ENCODE results near the gene LRP10. TPM values are rescaled to one million over a fixed set of nuclear protein-coding genes. Genes with fewer than 3 reads are reported as not detected.

LRP10 gene
- total and polyA plus RNA-seq, 2 donors (not counting 1 experiment from before 2014, with no cell fraction given) = 99.7 to 120 TPM

- peak within 1 kb of the TSS; percentile 69 for H2AFZ ChIP-seq (ENCODE audit: insufficient read depth, low read depth, low read length, poor library complexity, severe bottlenecking)
- peak within 1 kb of the TSS; percentile 80 for H3K9ac ChIP-seq (ENCODE audit: low read length)
- peak within 1 kb of the TSS; percentile 93 for H3K4me3 Mint-ChIP-seq
- TF ChIP-seq EZH2 (IDR thresholded peaks at IDR 0.05; ENCODE audit: borderline replicate concordance, insufficient read depth, low read depth, low read length, poor library complexity, severe bottlenecking) = no peak
- no peak for TF ChIP-seq CTCF (IDR thresholded peaks at IDR 0.05)
- H3K9me3 ChIP-seq (ENCODE audit: control extremely low read depth in 1 of 3, control insufficient read depth in 2 of 3, insufficient read depth in 1 of 3, low read length in 2 of 3) = no peaks in the 10 kb centered on the region
- no peaks in the 10 kb centered on the region for H3K27me3 ChIP-seq (replicated peaks in 1 of 4; ENCODE audit: control extremely low read depth in 1 of 4, control insufficient read depth in 3 of 4, insufficient read depth in 4 of 4, low read length in 3 of 4)
- H3K79me2 ChIP-seq (ENCODE audit: control insufficient read depth, insufficient read depth, low read length) = peaks cover 45% of the 10 kb centered on the region
- H3K27ac Mint-ChIP-seq = peak within 1 kb of the TSS; percentile 99
- peak; percentile 87 for ATAC-seq (ENCODE audit: low read depth)
- intact Hi-C loops (cut with micrococcal nuclease) = loop anchor here (1.0 to 5.0 kb wide), 7 partner anchors 10 to 330 kb away; partner anchors contain the start of genes DAD1, HAUS4, LRP10 and OXA1L
- no peaks in the 10 kb centered on the region for H3K27me3 Mint-ChIP-seq
- H4K20me1 ChIP-seq (ENCODE audit: control insufficient read depth, insufficient read depth, low read length, poor library complexity, severe bottlenecking) = peaks cover 5% of the 10 kb centered on the region
- no peaks in the 10 kb centered on the region for H3K9me3 Mint-ChIP-seq (ENCODE audit: insufficient read depth)
- peak; percentile 100 for DNase-seq
- peak within 1 kb of the TSS; percentile 72 to 98 (median 96) for H3K4me3 ChIP-seq (ENCODE audit: control extremely low read depth in 1 of 5, extremely low read depth in 1 of 5, insufficient read depth in 1 of 5, low read depth in 2 of 5, low read length in 4 of 5)
- POLR2A ChIA-PET = interaction anchor here (0.6 to 3.5 kb wide), 17 partner anchors 9 to 1848 kb away, joined by 3 to 22 read pairs (median 4); partner anchors contain the start of genes ACIN1, C14orf119, DAD1 and HAUS4
- CTCF ChIA-PET = interaction anchor here (0.5 to 4.9 kb wide), 18 partner anchors 8 to 363 kb away, joined by 3 to 40 read pairs (median 4); partner anchors contain the start of genes AJUBA, HAUS4, LRP10 and PRMT5
- H3K4me1 Mint-ChIP-seq = peaks cover 38% of the 10 kb centered on the region
- peak within 1 kb of the TSS; percentile 98 to 99 for H3K27ac ChIP-seq (ENCODE audit: low read length in 2 of 2)
- peaks cover 16 to 28% of the 10 kb centered on the region in 2 donors for H3K4me1 ChIP-seq (ENCODE audit: control insufficient read depth in 2 of 2, insufficient read depth in 2 of 2, low read length in 2 of 2)
- peak within 1 kb of the TSS; percentile 80 for H3K4me2 ChIP-seq (replicated peaks; ENCODE audit: low read depth, low read length, poor library complexity, severe bottlenecking)
- peaks cover 4 to 25% of the 10 kb centered on the region in 2 experiments for H3K36me3 ChIP-seq (replicated peaks in 1 of 2; ENCODE audit: control extremely low read depth in 1 of 2, control insufficient read depth in 1 of 2, extremely low read depth in 1 of 2, insufficient read depth in 2 of 2, low read length in 1 of 2)
- under 1% methylated on average over 45 of the region's 46 CpGs for WGBS (ENCODE audit: insufficient coverage)
These were observed 47.5 kb downstream of the LRP10 start, which contains the start of gene RBM23 for GRCh38 chr14:22918804-22919600. RBM23 (minus strand) TSS chr14:22919149.
